Measurements from ENCODE around the gene MAPRE2.
"Not testable (repeated sequence)": the region's sequence is repeated elsewhere in the genome, so short reads cannot be mapped to it uniquely, and the experiment has no call there.

Gene MAPRE2

GRCh38 chr18:35158728-35159450, 117.7 kb downstream of the MAPRE2 start:
- no peak for DNase-seq

DNA sequence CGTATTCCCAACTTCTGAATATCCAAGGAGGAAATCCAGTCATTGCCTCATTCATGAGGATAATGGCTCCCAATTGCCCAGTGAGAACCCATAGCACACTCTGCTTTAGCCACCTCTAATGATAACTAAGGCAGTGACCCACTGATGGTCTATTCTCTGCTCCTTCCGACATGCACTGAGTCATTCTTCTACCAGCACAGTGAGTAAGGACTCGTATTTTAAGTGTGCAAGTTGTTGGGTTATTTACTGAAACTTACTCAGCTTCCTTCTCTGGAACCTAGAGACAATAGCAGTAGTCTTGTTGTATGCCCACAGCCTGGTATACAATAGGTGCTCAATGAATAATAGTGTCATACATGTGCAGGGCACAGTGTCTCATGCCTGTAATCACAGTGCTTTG, 118.6 kb downstream of the MAPRE2 start:
- DNase-seq = no peak

- no peak for DNase-seq
These were observed 120.3 kb downstream of the MAPRE2 start for GRCh38 chr18:35161485-35161884.

- no peak for DNase-seq
These were observed 120.7 kb downstream of the MAPRE2 start for GRCh38 chr18:35161934-35162333.

DNA sequence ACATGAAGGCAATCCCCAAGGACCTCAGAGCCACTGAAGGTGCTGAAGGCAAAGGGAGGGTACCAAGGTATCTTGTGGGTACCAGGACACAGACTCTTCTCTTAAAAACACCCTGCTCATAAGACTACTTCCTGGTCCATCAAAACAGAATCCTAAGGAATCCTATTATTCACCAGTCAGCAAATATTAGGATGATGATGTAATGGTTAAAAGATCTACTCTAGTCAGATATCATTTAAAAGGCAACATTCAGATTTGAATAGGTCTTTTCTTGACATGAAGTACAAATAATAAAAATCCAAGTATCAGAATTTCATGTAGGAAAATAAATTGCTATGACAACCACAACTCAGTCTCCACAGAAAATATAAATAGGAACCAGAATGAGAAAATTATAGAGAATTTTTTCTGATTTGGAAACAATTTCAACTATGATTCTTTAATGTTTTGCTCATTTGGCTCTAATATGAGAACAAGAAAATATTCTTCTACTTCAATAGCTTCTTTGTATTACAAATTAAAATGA, 121.9 kb downstream of the MAPRE2 start:
- no peak for DNase-seq

DNA sequence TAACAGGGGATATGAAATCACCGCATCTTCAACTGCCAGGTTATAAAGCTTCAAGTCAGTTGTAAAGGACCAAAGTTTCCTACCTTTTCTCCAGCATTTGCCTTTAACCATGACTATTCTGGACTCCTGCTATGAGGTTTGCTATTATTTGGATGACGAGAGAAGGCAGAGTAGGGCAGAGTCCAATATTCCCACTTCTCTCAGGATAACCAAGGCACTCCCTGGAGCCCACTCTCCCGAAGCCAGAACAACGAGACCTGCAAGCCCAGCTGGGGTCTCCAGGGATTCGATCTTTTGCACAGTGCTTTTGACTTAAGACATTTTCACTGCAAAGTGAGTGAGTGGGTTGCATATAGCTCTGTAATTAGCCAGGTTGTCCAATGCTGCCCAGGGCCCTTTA, 122.5 kb downstream of the MAPRE2 start:
- DNase-seq = no peak

GRCh38 chr18:35164133-35164532, 122.9 kb downstream of the MAPRE2 start:
- DNase-seq = no peak

DNA sequence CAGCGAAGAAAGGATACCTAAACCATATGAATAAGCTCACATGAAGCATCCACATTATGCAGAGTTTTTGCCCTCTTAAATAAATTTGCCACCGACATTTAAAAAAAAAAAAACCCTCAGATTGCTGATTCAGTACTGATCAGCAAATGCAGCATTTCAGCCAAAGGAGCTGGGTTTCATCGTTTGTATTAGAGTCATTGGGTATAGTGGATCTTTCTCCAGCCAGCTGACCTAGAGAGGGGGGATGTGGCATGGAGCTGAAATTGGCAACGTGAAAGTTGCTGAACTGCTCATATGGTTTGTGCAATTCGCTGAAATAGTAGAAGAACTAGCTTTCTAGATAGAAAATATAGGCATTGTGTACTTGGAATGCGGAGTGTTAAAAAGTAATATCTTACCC, 126.1 kb downstream of the MAPRE2 start:
- DNase-seq = no peak

- no peak for DNase-seq
These were observed 126.6 kb downstream of the MAPRE2 start for GRCh38 chr18:35167857-35168256.

GRCh38 chr18:35170323-35170722, 129.1 kb downstream of the MAPRE2 start:
- not testable (repeated sequence) for DNase-seq

DNA sequence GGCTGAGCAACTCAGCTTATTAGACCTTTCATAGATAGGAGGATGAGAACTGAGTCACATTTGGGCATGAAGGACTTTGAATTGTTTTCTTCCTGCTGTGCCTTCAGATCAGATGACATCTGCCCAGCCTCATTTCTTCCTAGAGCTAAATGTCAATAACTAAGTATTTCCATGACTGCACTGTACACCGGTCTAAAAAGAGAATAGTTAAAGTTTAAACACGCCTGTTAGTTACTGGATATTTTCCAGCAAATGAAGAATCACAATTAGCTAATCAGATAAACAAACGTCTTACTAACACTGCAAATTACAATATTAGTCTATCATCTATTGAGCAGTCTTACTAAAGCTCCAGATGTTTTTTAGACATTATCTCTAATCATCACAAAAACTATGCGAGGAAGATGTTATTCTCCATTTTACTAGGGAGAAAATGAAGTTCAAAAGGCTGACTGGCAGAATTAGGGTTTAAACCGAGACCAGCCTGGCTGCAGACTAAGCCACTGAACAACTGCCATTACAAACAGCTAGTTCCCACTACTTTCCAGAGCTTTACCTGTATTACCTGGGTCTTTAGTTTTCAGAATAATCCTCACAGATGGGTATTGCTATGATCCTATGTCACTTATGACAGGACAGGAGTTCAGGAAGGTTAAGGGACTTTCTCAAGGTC, 130.2 kb downstream of the MAPRE2 start:
- DNase-seq = peak; percentile 12

- DNase-seq = no peak
These were observed 130.8 kb downstream of the MAPRE2 start for GRCh38 chr18:35172009-35172408.

DNA sequence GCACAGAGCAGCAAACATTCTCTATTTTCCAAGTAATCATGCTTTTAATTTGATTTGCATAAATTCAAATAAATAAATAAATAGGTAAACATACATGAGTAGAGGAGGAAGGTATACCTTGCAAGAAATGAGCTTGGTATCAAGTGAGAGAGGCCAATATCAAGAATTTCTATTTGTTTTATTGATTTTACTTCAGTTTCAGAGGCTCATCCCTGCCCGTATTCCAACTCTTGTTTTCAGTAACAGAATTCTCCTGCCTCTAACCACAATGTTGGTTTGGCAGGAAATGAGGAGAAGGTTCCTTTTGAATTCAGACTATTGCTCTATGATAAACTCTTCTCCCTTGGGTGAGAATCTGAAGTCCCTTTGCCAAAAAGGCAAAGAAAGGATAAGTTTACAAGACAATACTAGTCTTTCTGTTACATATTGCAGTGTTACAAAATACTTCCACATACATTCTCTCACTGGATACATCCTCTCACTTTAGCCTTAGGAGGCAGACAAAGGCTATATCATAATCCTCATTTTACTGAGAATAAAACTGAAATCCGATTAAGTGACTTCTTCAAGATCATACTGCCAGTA, 131.3 kb downstream of the MAPRE2 start:
- DNase-seq = no peak

DNA sequence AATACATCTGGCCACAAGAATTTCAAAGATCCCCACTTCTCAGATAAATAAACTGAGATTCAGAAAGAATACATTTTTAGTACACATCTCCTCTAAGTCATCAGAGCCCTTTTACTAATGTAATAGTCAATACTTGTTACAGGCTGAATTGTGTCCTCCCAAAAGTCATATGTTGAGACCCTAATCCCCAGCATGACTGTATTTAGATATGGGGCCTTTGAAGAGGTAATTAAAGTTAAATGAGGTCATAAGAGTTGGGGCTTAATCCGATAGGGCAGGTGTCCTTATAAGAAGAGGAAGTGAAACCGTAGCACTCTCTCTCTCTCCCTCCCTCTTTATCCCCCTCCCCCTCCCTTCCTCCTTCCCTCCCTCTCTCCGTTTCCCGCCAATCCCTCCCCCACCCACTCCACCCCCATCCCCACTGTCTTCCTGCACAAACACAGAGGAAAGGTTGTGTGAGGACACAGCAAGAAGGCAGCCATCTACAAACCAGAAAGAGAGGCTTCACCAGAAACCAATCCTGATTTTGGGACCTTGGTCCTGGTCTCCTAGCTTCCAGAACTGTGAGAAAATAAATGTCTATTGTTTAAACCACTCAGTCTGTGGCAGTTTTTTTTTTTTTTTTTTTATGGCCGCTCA, 133.0 kb downstream of the MAPRE2 start:
- peak; percentile 73 for DNase-seq

DNA sequence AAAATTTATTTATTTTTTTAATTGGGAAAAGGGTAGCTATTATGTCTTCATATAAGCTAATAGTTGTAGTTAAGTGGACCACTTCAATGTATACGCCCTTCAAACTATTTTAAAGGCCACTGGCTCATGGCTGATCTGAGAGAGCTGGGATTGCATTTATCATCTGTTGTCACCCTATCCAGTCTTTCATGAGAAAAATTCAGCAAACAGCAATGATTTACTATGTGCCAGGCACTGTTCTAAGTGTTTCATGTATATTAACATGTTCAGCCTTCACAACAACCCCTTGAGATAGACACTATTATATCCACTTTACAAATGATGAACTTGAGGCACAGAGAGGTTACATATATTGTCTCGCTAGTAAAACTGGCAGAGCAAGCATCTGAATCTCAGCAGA, 133.5 kb downstream of the MAPRE2 start:
- DNase-seq = no peak

DNA sequence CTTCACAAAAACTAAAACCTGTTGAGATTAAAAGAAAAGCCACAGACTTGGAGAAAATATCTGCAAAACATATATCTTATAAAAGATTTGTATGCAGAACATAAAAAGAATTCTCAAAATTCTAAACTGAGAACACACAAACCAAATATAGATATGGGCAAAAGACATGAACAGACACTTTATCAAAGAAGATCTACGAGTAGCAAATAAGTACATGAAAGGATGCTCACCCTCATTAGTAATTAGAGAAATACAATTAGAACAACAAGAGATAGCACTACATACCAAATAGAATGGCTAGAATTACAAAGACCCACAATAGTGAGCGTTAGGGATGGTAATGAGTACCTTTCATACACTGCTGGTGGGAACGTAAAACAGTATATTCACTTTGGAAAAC, 135.7 kb downstream of the MAPRE2 start:
- DNase-seq = no peak

- DNase-seq = no peak
These were observed 137.0 kb downstream of the MAPRE2 start for GRCh38 chr18:35178260-35178659.

DNA sequence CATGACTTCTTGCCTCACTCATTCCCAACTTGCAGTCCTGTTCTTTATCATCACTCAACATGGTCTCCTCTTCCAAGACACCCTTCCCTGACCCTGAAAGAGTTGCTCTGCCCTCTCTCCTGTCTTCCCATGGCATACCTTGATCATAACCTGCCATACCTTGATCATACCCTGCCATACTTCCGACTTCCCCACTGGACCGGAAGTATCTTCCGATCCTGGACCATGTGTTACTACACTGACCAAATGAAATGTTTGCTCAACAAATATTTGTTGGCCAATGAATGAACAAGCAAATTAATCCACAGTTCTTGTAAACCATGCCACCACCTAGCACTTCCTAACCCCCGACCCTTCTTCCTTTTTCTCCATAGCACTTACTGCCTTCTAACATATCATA, 138.7 kb downstream of the MAPRE2 start:
- DNase-seq = no peak

GRCh38 chr18:35180455-35180854, 139.2 kb downstream of the MAPRE2 start:
- no peak for DNase-seq

- DNase-seq = no peak
These were observed 140.9 kb downstream of the MAPRE2 start for GRCh38 chr18:35182151-35182550.

- no peak for DNase-seq
These were observed 142.7 kb downstream of the MAPRE2 start for GRCh38 chr18:35183886-35184285.

- no peak for DNase-seq
These were observed 144.6 kb downstream of the MAPRE2 start for GRCh38 chr18:35185771-35186170.

DNA sequence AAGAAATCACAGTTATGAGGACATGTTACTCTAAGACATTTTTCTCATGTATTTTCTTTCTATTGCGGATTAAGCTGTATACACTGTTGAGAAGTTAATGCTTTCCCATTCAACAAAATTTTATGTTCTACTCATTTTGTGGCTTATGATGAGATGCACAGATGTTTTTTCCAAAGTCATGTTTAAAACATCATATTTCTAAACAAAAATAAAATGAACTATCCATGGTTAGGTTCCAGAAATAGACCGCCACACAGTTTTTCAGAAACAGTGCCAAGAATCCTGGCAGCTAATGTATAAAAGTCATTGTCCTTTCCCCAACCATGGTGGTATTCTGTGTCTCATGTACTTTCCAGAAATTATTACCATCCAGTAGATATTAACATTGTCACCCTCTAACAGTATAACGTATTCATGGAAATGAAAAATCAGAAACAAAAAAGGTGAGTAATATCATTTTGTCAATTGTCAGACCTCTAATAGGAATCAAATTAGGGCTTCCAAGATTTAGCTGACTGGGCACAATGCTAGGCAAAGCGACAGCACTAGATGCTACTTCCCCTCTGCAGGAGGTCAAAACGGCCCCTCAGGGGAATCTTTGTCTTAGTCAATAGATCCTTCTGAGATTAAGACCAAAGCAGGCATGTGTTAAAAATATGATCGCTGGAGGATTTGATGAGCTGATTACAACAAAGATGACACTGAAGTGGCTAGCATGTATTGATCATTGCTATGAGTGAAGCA, 145.2 kb downstream of the MAPRE2 start:
- no peak for DNase-seq

Measured in NCI-H774 (cell line).